Stimulated activated CD8-positive, alpha-beta memory T cell treated with anti-CD3 and anti-CD28 coated beads, Interleukin-15, amount 100 ng/mL, for 4 hours (primary cell): Measurements from ENCODE around the gene ARHGEF28.
A peak's percentile ranks its signal among the peaks of the same experiment; 100 is the strongest.

Source experiments
- DNase-seq, 2 donors: peaks; one replicate each; pipeline ENCODE4 v3.0.0-alpha.2; 2020; ENCODE audit warnings: low read depth in 2 of 2

The ARHGEF28 gene

GRCh38 chr5:73625944-73626811, at the start of gene ARHGEF28:
TSS of gene ARHGEF28 (plus strand) at chr5:73626196. CDS start at chr5:73684852, 58,656 bp downstream.
- DNase-seq, result peak in 1 of 2 donors; percentile 15

GRCh38 chr5:73582285-73583145, 43.5 kb upstream of the ARHGEF28 start:
- no peak for DNase-seq

- DNase-seq, result no peak
Observed at GRCh38 chr5:73587923-73588322, 38.1 kb upstream of the ARHGEF28 start.

GRCh38 chr5:73591102-73591695, 34.8 kb upstream of the ARHGEF28 start:
- DNase-seq, result no peak

GRCh38 chr5:73591698-73592501, 34.1 kb upstream of the ARHGEF28 start:
- no peak for DNase-seq

GRCh38 chr5:73592551-73592950, 33.4 kb upstream of the ARHGEF28 start:
- no peak for DNase-seq

- DNase-seq, result no peak
Observed at GRCh38 chr5:73596705-73597328, 29.2 kb upstream of the ARHGEF28 start.

GRCh38 chr5:73599380-73599779, 26.6 kb upstream of the ARHGEF28 start:
- DNase-seq, result no peak

GRCh38 chr5:73603998-73604397, 22.0 kb upstream of the ARHGEF28 start:
- DNase-seq, result no peak

GRCh38 chr5:73605223-73606087, 20.5 kb upstream of the ARHGEF28 start:
- DNase-seq, result no peak

- DNase-seq, result no peak
Observed at GRCh38 chr5:73606206-73606753, 19.7 kb upstream of the ARHGEF28 start.

- no peak for DNase-seq
Observed at GRCh38 chr5:73607228-73607627, 18.8 kb upstream of the ARHGEF28 start.

GRCh38 chr5:73612799-73613198, 13.2 kb upstream of the ARHGEF28 start:
- no peak for DNase-seq

GRCh38 chr5:73615085-73615484, 10.9 kb upstream of the ARHGEF28 start:
- DNase-seq, result no peak

GRCh38 chr5:73615947-73616346, 10.0 kb upstream of the ARHGEF28 start:
- no peak for DNase-seq

- DNase-seq, result no peak
Observed at GRCh38 chr5:73617510-73618279, 8.3 kb upstream of the ARHGEF28 start.

GRCh38 chr5:73619606-73620333, 6.2 kb upstream of the ARHGEF28 start:
- no peak for DNase-seq

GRCh38 chr5:73620334-73620687, 5.7 kb upstream of the ARHGEF28 start:
- DNase-seq, result no peak
